IMR-90 (cell line): ENCODE data around the gene SLC30A2. TPM values are rescaled to one million over a fixed set of nuclear protein-coding genes. Genes with fewer than 3 reads are reported as not detected.

Experiments
- ATAC-seq: fragments of 200-7000 bp; cut with Tn5 transposase; 2 replicates; pipeline ENCODE4 v1.9.1; 2020; ENCODE audit warnings: low read depth, mild to moderate bottlenecking, moderate library complexity
- BruUV-seq: library from RNA; stranded (reverse); fragments of 400-500 nt; replicated peaks from 2 replicates; lab custom pipeline; 2021; lab: Mats Ljungman, UMichigan
- CTCF ChIA-PET: fragments of 300-600 bp; formaldehyde crosslinking; extraction: SDS; loops from one replicate; lab custom pipeline; 2021; ENCODE audit warnings: antibody characterized with exemption; lab: Yijun Ruan, JAX
- POLR2A ChIA-PET: fragments of 300-600 bp; sonication (Branson Sonifier 250); formaldehyde crosslinking; loops from one replicate; lab custom pipeline; 2022; ENCODE audit warnings: antibody characterized with exemption; ENCODE audit not compliant: unreplicated experiment; lab: Charles Lee
- DNase-seq: peaks from one replicate; pipeline ENCODE4 v3.0.0; 2013
- H2AFZ ChIP-seq: replicated peaks from 2 replicates; pipeline ENCODE3; 2013; ENCODE audit warnings: low read length, mild to moderate bottlenecking; ENCODE audit not compliant: poor library complexity
- H2AK5ac ChIP-seq: 2 replicates; pipeline ENCODE4 v1.6.1; 2013; ENCODE audit warnings: low read depth, low read length, inconsistent platforms
- H2AK9ac ChIP-seq: replicated peaks from 2 replicates; pipeline ENCODE3; 2013; ENCODE audit warnings: mild to moderate bottlenecking, low read depth, low read length, moderate library complexity; ENCODE audit not compliant: poor library complexity
- H2BK120ac ChIP-seq: 2 replicates; pipeline ENCODE4 v1.6.1; 2013; ENCODE audit warnings: low read depth, low read length, inconsistent platforms
- H2BK15ac ChIP-seq: 3 replicates; pipeline ENCODE4 v1.6.1; 2013; ENCODE audit warnings: low read depth, low read length, inconsistent platforms
- H2BK20ac ChIP-seq: 2 replicates; pipeline ENCODE4 v1.6.1; 2013; ENCODE audit warnings: low read depth, mild to moderate bottlenecking, inconsistent platforms, low read length, moderate library complexity
- H2BK5ac ChIP-seq: 2 replicates; pipeline ENCODE4 v1.6.1; 2013; ENCODE audit warnings: mild to moderate bottlenecking, low read depth, low read length, inconsistent platforms; ENCODE audit not compliant: poor library complexity, severe bottlenecking
- H3K14ac ChIP-seq: replicated peaks from 2 replicates; pipeline ENCODE4 v1.6.1; 2013; ENCODE audit warnings: low read depth, low read length, inconsistent platforms
- H3K18ac ChIP-seq: 2 replicates; pipeline ENCODE4 v1.6.1; 2013; ENCODE audit warnings: low read depth, low read length, control low read depth
- H3K23ac ChIP-seq: 2 replicates; pipeline ENCODE4 v1.6.1; 2013; ENCODE audit warnings: low read depth, low read length, inconsistent platforms
- H3K27ac ChIP-seq: 2 replicates; pipeline ENCODE4 v1.5.1; 2013; ENCODE audit warnings: mild to moderate bottlenecking, control low read depth, low read length; ENCODE audit not compliant: insufficient read depth
- H3K27me3 ChIP-seq: 2 replicates; pipeline ENCODE4 v1.6.1; 2013; ENCODE audit warnings: low read length; ENCODE audit not compliant: control insufficient read depth, insufficient read depth
- H3K36me3 ChIP-seq: 2 replicates; pipeline ENCODE4 v1.6.1; 2013; ENCODE audit warnings: low read length, mixed read lengths; ENCODE audit not compliant: control insufficient read depth, insufficient read depth
- H3K4ac ChIP-seq: 2 replicates; pipeline ENCODE4 v1.6.1; 2013; ENCODE audit warnings: low read depth, low read length, inconsistent platforms
- H3K4me1 ChIP-seq: 2 replicates; pipeline ENCODE4 v1.6.1; 2013; ENCODE audit warnings: low read length, mixed read lengths; ENCODE audit not compliant: control insufficient read depth, insufficient read depth
- H3K4me2 ChIP-seq: 2 replicates; pipeline ENCODE4 v1.6.1; 2013; ENCODE audit warnings: low read depth, mild to moderate bottlenecking, control low read depth, low read length, moderate library complexity
- H3K4me3 ChIP-seq: 2 replicates; pipeline ENCODE4 v1.5.1; 2013; ENCODE audit warnings: low read depth, mild to moderate bottlenecking, control low read depth, low read length, moderate library complexity; ENCODE audit not compliant: insufficient read depth
- H3K56ac ChIP-seq: 2 replicates; pipeline ENCODE4 v1.6.1; 2013; ENCODE audit warnings: low read length, inconsistent platforms; ENCODE audit not compliant: insufficient read depth; ENCODE audit errors: extremely low read depth
- H3K79me1 ChIP-seq, 2 experiments: 2 replicates each; pipeline ENCODE4 v1.6.1; 2013; ENCODE audit warnings: low read length in 2 of 2, inconsistent platforms in 1 of 2, low read depth in 1 of 2
- H3K9ac ChIP-seq: 2 replicates; pipeline ENCODE4 v1.6.1; 2013; ENCODE audit warnings: low read depth, low read length, control low read depth
- H3K9me1 ChIP-seq: 2 replicates; pipeline ENCODE4 v1.6.1; 2013; ENCODE audit warnings: low read length, inconsistent platforms; ENCODE audit not compliant: insufficient read depth
- H3K9me3 ChIP-seq: 2 replicates; pipeline ENCODE4 v1.6.1; 2013; ENCODE audit warnings: low read length; ENCODE audit not compliant: control insufficient read depth, insufficient read depth
- H4K20me1 ChIP-seq: 2 replicates; pipeline ENCODE4 v1.6.1; 2013; ENCODE audit warnings: low read length, inconsistent platforms; ENCODE audit not compliant: insufficient read depth
- H4K5ac ChIP-seq: 2 replicates; pipeline ENCODE4 v1.6.1; 2013; ENCODE audit warnings: mild to moderate bottlenecking, low read depth, low read length, control low read depth
- H4K8ac ChIP-seq, 2 experiments: 2 replicates each; pipeline ENCODE4 v1.6.1; 2013; ENCODE audit warnings: low read depth in 2 of 2, low read length in 2 of 2, control low read depth in 1 of 2, inconsistent platforms in 1 of 2
- H4K91ac ChIP-seq: 2 replicates; pipeline ENCODE4 v1.6.1; 2013; ENCODE audit warnings: low read depth, low read length, inconsistent platforms; ENCODE audit not compliant: insufficient read depth
- BHLHE40 ChIP-seq: fragments of 150-350 bp; IDR thresholded peaks from 2 replicates; pipeline ENCODE4 v1.6.1; 2016; ENCODE audit warnings: mild to moderate bottlenecking, low read depth, low read length
- CEBPB ChIP-seq: IDR thresholded peaks from 2 replicates; pipeline ENCODE4 v1.6.1; 2012; ENCODE audit warnings: low read depth, low read length, improper control_type of control experiment
- CHD1 ChIP-seq: IDR thresholded peaks from 2 replicates; pipeline ENCODE4 v1.6.1; 2012; ENCODE audit warnings: low read depth, low read length, improper control_type of control experiment
- ELK1 ChIP-seq: fragments of 150-350 bp; IDR thresholded peaks from 2 replicates; pipeline ENCODE4 v1.6.1; 2016; ENCODE audit warnings: low read depth, mild to moderate bottlenecking, low read length, moderate library complexity, borderline replicate concordance
- FOS ChIP-seq: fragments of 150-350 bp; IDR thresholded peaks from 2 replicates; pipeline ENCODE4 v1.6.1; 2016; ENCODE audit warnings: low read depth, low read length
- MAFK ChIP-seq: IDR thresholded peaks from 2 replicates; pipeline ENCODE4 v1.6.1; 2012; ENCODE audit warnings: low read depth, low read length, improper control_type of control experiment
- MAZ ChIP-seq: IDR thresholded peaks from 2 replicates; pipeline ENCODE4 v1.6.1; 2012; ENCODE audit warnings: low read depth, mild to moderate bottlenecking, low read length, improper control_type of control experiment, moderate library complexity, borderline replicate concordance
- MXI1 ChIP-seq: IDR thresholded peaks from 2 replicates; pipeline ENCODE4 v1.6.1; 2012; ENCODE audit warnings: low read depth, mild to moderate bottlenecking, low read length, moderate library complexity, borderline replicate concordance
- NFE2L2 ChIP-seq: fragments of 150-350 bp; IDR thresholded peaks from 2 replicates; pipeline ENCODE4 v1.6.1; 2016; ENCODE audit warnings: low read depth, mild to moderate bottlenecking, low read length
- POLR2A ChIP-seq: IDR thresholded peaks from 2 replicates; pipeline ENCODE4 v1.6.1; 2012; ENCODE audit warnings: mild to moderate bottlenecking, low read depth, low read length
- RAD21 ChIP-seq: IDR thresholded peaks from 2 replicates; pipeline ENCODE4 v1.6.1; 2012; ENCODE audit warnings: low read length, improper control_type of control experiment
- RCOR1 ChIP-seq: IDR thresholded peaks from 2 replicates; pipeline ENCODE4 v1.6.1; 2012; ENCODE audit warnings: mild to moderate bottlenecking, low read length, improper control_type of control experiment; ENCODE audit not compliant: insufficient replicate concordance
- RFX5 ChIP-seq: IDR thresholded peaks from 2 replicates; pipeline ENCODE4 v1.8.0; 2012; ENCODE audit warnings: low read depth, mild to moderate bottlenecking, low read length, moderate library complexity
- SMC3 ChIP-seq: fragments of 150-350 bp; IDR thresholded peaks from 2 replicates; pipeline ENCODE4 v1.6.1; 2016; ENCODE audit warnings: low read depth, mild to moderate bottlenecking, antibody characterized with exemption, low read length, moderate library complexity
- WGBS, 2 experiments: methylation state at CpG; one replicate each; pipeline versions ENCODE4 v1.1.5 to v1.1.7; 2013; ENCODE audit warnings: missing lambda C conversion rate in 2 of 2; ENCODE audit not compliant: insufficient read length in 1 of 2; ENCODE audit errors: extremely low coverage in 2 of 2; 5-methylcytosine and 5-hydroxymethylcytosine counted together
- dilution Hi-C: fragments of 300-500 bp; cut with HindIII; formaldehyde crosslinking; loops from one replicate; pipeline ENCODE4 v1.14.3; 2018; ENCODE audit warnings: low sequenced_read_pairs; ENCODE audit not compliant: unreplicated experiment
- in situ Hi-C: fragments of 300-500 bp; cut with MboI; formaldehyde crosslinking; loops from 3 replicates; pipeline ENCODE4 v1.14.3; 2019; ENCODE audit warnings: low sequenced_read_pairs, inconsistent platforms, mixed read lengths
- intact Hi-C: fragments of 100-400 bp; cut with micrococcal nuclease; formaldehyde crosslinking; loops from 2 replicates; pipeline ENCODE4 v1.10.0; 2022
- polyA plus RNA-seq, 3 experiments: library from polyadenylated mRNA; depleted of rRNA; stranded (reverse); fragments of >200 nt; gene quantifications; 2 replicates each; pipeline ENCODE4 v1.2.3, GENCODE V29; 2012; ENCODE audit warnings: low replicate concordance in 1 of 3
- total RNA-seq: library from RNA; depleted of rRNA; stranded (reverse); fragments of >200 nt; gene quantifications from 2 replicates; pipeline ENCODE4 v1.2.3, GENCODE V29; 2012
- TF ChIP-seq, protein P1 (sequence below): conservative IDR thresholded peaks from 2 replicates; pipeline ENCODE4 v1.5.1; 2012; ENCODE audit warnings: mild to moderate bottlenecking, low read depth, low read length, improper control_type of control experiment
- TF ChIP-seq, protein P2 (sequence below): fragments of 150-350 bp; IDR thresholded peaks from 2 replicates; pipeline ENCODE4 v1.6.1; 2017; ENCODE audit warnings: mild to moderate bottlenecking, antibody characterized with exemption, low read length, low read depth

The SLC30A2 gene
- total and polyA plus RNA-seq, 2 of the 4 experiments (the other 2 are of a cell fraction): not detected

GRCh38 chr1:26031611-26032220 is 14.2 kb downstream of the SLC30A2 start:
- Histone ChIP-seq H3K27ac (no peak overlapping the region), H4K20me1 (no peaks in the 10 kb centered on the region), H3K36me3 (no peaks in the 10 kb centered on the region), H3K4me3 (no peak overlapping the region), H3K56ac (no peak overlapping the region), H3K27me3 (peaks cover 3% of the 10 kb centered on the region; the same call in 1 of the 2 replicates), H2AK9ac (no peak overlapping the region), H3K79me1 (no peaks in the 10 kb centered on the region), H3K9ac (no peak overlapping the region), H2AFZ (no peak overlapping the region), H3K4me1 (peaks cover 6% of the 10 kb centered on the region), H3K4ac (no peak overlapping the region), H2BK5ac (no peak overlapping the region), H2BK120ac (no peak overlapping the region), H4K91ac (no peak overlapping the region), H3K23ac (no peak overlapping the region), H3K9me1 (0 out of 2 replicates have a peak, but pooled peaks cover 3% of the 10 kb centered on the region), H2BK15ac (no peak overlapping the region), H4K8ac (no peak overlapping the region), H2BK20ac (no peak overlapping the region), H3K14ac (no peak overlapping the region), H3K18ac (no peak overlapping the region), H2AK5ac (no peak overlapping the region), H4K5ac (no peak overlapping the region), H3K4me2 (no peak overlapping the region), H3K9me3 (no peaks in the 10 kb centered on the region)
- intact Hi-C loops: no loop called here
- DNase-seq: peak; percentile 66
- dilution Hi-C loops: no loop called here
- in situ Hi-C loops: no loop called here
- CTCF ChIA-PET: interaction anchor here (1.4 kb wide), 1 partner anchor 136 kb away, joined by 4 read pairs; no protein-coding TSS in a partner anchor
- POLR2A ChIA-PET: no interaction called here
- no peak for TF ChIP-seq BHLHE40
- no peak for TF ChIP-seq RCOR1
- TF ChIP-seq POLR2A: no peak
- TF ChIP-seq CEBPB: no peak
- TF ChIP-seq, protein P1, sequence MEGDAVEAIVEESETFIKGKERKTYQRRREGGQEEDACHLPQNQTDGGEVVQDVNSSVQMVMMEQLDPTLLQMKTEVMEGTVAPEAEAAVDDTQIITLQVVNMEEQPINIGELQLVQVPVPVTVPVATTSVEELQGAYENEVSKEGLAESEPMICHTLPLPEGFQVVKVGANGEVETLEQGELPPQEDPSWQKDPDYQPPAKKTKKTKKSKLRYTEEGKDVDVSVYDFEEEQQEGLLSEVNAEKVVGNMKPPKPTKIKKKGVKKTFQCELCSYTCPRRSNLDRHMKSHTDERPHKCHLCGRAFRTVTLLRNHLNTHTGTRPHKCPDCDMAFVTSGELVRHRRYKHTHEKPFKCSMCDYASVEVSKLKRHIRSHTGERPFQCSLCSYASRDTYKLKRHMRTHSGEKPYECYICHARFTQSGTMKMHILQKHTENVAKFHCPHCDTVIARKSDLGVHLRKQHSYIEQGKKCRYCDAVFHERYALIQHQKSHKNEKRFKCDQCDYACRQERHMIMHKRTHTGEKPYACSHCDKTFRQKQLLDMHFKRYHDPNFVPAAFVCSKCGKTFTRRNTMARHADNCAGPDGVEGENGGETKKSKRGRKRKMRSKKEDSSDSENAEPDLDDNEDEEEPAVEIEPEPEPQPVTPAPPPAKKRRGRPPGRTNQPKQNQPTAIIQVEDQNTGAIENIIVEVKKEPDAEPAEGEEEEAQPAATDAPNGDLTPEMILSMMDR: no peak
- TF ChIP-seq MAFK: no peak
- TF ChIP-seq CHD1: no peak
- no peak for TF ChIP-seq FOS
- no peak for TF ChIP-seq MAZ
- TF ChIP-seq ELK1: no peak
- TF ChIP-seq RAD21: no peak
- no peak for TF ChIP-seq SMC3
- TF ChIP-seq, protein P2, sequence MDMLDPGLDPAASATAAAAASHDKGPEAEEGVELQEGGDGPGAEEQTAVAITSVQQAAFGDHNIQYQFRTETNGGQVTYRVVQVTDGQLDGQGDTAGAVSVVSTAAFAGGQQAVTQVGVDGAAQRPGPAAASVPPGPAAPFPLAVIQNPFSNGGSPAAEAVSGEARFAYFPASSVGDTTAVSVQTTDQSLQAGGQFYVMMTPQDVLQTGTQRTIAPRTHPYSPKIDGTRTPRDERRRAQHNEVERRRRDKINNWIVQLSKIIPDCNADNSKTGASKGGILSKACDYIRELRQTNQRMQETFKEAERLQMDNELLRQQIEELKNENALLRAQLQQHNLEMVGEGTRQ: no peak
- TF ChIP-seq MXI1: no peak
- no peak for TF ChIP-seq NFE2L2
- TF ChIP-seq RFX5: no peak
- BruUV-seq: no TSS peak
- ATAC-seq: no peak
- no CpG with 5 or more reads among the region's 3 CpGs for WGBS, 2 experiments
